Adrenal gland (tissue), 5 donors: ENCODE results near the gene AFP.

Experiments
- CTCF ChIP-seq, 6 experiments: fragments of 450-650 bp in 4 of 6; fragments of 200-600 bp in 2 of 6; sonication (generic) in 1 of 6; IDR thresholded peaks; 1 replicate in 5 of 6; 2 replicates in 1 of 6; pipeline versions ENCODE4 v1.5.1 to v1.8.0; 2016 to 2021; ENCODE audit warnings: antibody characterized with exemption in 6 of 6, mild to moderate bottlenecking in 2 of 6, moderate library complexity in 1 of 6
- POLR2A ChIP-seq, 2 donors: fragments of 450-650 bp; IDR thresholded peaks; one replicate each; pipeline ENCODE4 v1.6.1; 2017; ENCODE audit warnings: antibody characterized with exemption in 2 of 2, mild to moderate bottlenecking in 2 of 2, moderate library complexity in 1 of 2
- donor health status: DM: no; HTN: no; CAD: no.

- TF ChIP-seq CTCF (IDR thresholded peaks at IDR 0.05), result no peak
- no peak for TF ChIP-seq POLR2A (IDR thresholded peaks at IDR 0.05)
Observed at GRCh38 chr4:73418677-73419076, 17.3 kb upstream of the AFP start.
